CD1c-positive myeloid dendritic cell (primary cell): ENCODE measurements around the gene MYH15.

Experiments used
- DNase-seq: peaks from one replicate; pipeline ENCODE4 v3.0.0-alpha.2; 2016; ENCODE audit errors: extremely low spot score

The MYH15 gene

DNA sequence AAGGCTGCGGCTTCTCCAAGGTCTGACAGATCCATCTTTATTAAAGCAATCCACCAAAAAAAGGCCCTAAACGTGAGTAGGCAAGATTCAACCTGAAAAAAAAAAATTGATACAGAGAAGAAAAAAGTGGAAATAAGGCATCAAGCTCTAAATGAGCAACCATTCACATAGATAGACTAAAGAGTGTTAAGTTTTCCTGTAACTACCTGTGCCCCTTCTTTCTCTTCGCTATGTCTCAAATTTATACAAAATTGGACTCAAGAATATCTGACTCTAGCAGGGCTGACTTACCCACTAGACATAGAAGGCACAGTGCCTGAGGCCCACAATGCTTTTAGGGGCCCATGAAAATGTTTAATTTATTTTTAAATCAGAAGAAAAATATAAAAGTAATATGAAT, at the start of gene MYH15:
TSS of gene MYH15 (minus strand) at position 101 of the 400 bp plus-strand sequence. CDS start at position 35, 66 bp downstream.
- DNase-seq: no peak

DNA sequence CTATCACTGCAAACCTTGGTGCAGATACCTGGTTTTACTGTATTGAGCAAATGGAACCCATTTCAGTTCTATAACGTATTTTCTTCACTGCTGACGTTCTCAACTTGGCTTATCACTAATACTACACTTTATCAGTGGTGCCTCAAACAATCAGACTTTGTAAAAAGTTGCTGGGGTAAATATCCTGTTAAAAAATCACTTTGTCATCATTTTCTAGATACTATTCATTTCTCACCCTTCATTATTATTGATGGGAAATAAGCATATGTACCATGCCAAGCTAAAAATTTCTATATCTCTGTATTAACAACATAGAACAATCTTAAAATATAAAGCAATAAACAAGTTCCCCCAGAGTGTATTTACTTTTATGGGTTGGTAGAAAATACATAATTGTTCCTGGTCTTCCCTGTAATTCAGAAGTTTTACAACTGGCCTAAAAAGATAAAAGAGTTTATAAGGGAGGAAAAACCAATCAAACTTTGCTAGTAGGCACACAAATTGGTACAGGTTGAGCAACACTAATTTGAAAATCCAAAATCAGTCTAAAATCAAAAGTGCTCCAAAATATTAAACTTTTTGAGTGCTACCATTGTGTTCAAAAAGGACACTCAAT, 45.7 kb upstream of the MYH15 start:
- no peak for DNase-seq

DNA sequence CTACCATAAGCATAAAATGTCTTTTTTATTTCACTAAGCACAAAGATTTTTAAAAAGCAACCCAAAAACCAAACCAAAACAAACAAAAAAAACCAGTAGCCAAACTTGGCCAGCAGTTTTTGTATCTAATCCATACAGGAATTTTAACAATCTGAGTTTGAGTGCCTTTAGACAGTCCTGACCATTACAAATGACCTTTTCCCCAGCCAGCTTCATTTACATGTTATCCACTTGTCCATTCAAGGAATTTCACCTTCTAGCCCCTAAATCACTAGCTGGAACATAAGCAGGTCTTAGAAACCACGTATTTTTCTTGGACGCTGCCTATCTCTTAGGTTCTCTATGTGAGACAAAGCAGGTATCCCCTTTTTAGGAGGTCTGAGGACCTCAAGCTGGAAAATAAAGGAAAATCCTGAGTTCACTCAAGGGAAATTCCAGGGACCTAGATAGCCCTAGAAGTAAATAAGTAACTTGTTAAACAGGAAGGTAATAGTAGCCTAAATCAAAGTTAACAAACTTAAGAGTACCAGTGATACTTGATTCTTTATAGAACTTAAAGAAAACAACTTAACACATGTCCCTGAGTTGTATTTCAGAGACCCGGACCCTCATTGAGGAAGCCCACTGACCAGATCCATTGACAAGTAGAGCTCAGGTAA, 44.6 kb upstream of the MYH15 start:
- no peak for DNase-seq

DNA sequence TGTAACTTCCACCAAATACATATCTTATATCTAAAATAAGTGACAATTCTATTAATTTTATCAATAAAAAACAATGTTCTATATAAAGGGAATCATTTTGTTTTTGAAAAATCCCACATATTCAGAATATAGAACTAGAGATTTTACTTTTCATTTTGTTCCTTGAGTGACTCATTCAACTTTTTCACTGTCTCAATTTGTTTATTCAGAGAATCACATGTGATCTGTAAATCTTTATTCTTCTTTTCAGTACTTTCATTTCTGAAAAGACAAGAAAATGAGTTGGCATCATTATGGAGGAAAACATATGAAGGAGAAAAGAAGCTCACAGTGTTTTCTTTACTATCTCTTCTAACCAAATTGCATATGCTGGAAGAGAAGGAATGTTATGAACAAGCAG, 43.8 kb upstream of the MYH15 start:
- peak; percentile 7 for DNase-seq

DNA sequence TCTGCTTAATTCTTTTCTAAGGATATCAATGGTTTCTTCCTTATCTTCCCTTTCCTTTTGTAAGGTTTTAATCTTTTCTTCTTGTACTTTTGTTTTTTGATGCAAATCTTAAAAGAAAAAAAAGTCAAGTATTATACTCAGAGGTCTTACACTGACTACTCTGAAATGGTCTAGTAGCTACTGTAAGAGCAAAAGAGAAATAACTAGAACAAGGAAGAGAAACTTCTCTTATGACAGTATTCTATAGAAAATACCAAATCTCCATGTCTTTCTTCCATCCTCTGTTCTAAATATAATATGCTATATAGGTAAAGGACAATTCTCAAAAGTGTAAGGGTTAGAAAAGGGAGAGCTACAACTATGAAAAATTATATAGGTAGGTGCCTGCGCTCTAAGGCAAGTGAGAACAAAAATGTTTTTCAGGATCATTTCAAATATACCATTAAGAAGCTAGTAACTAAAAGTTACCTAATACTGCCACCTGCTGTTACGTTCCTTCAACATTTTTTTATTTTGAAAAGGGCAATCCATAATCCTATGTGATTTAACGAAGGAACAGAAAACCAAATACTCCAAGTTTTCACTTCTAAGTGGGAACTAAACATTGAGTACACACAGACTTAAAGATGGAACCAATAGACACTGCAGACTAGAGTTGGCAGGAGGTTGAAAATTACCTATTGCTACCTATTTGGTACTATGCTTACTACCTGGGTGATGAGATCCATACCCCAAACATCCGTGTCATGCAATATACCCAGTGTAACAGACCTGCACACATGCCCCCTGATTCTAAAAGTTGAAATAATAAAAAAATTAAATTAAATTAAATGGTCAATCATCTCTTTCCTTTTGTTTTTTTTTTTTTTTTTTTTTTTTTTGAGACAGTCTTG, 42.1 kb upstream of the MYH15 start:
- DNase-seq: peak; percentile 72

GRCh38 chr3:108548886-108549285, 38.5 kb upstream of the MYH15 start:
- DNase-seq: no peak

DNA sequence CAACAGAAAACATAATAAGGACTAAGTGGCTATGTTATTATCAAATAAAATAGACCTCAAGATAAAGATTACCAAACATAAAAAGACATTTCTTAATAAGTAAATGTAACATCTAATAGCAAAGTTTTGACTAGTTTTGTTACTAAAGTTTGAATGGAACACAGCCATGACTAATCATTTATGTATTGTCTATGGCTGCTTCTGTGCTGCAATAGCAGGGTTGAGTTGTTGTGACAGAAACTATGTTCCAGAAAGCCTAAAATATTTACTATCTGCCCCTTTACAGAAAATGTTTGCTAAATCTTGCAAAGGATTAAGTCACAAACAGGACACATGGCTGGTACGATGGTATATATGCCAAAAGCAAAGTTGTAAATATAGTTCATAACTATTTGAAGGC, 37.9 kb upstream of the MYH15 start:
- no peak for DNase-seq

DNA sequence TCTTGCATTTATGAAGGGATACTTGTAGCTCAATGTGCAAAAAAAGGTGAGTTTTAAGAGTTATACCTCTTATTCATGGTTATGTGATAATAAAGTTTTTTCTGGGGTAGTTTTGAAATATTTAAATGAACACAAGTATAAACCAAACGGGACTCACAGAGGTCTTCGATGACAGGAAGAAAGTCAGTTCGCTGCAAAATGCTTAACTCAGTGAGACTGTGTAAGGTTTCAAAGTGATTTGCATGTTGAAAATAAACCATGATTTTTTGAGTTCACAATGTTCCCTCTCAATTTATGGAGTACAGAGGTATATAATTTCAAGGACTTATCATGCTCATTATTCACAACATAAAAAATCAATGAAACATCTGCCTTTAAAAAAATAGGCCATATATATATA, 36.3 kb upstream of the MYH15 start:
- no peak for DNase-seq

- no peak for DNase-seq
Measured at GRCh38 chr3:108546247-108546646, 35.9 kb upstream of the MYH15 start.

DNA sequence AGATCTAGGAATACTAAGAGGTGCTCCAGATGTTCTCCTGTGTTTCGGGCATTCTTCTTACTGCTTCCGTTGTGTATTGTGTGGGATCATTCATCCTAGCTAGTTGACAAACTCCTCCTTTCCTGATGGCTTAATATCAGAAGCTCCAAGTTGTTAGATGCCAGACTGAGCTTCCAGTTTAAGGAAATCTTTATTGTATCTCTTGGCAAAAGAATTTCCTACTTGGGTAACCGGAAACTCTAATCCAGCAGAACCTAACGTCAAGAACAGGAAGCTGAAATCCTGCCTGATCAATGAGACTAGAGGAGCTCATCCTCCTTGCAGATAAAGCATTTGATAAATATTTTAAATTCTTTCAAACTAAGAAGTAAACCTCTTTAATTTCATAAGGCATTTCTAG, 27.7 kb upstream of the MYH15 start:
- no peak for DNase-seq

GRCh38 chr3:108528459-108529252, 18.3 kb upstream of the MYH15 start:
- peak; percentile 93 for DNase-seq

DNA sequence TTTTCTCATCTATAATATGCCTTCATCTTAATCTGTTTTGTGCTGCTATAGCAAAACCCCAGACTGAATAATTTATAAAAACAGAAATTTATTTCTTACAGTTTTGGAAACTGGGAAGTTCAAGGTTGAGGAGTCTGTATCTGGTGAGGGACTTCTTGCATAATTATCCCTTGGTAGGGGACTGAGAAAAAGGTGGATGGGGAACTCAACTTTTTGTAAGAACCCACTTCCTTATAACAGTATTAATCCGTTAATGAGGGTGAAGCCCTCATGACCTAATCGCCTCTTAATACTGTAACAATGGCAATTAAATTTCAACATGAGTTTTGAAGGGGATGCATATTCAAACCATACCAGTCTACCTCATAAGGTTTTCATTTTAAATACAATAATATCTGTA, 17.4 kb upstream of the MYH15 start:
- DNase-seq: peak; percentile 76

DNA sequence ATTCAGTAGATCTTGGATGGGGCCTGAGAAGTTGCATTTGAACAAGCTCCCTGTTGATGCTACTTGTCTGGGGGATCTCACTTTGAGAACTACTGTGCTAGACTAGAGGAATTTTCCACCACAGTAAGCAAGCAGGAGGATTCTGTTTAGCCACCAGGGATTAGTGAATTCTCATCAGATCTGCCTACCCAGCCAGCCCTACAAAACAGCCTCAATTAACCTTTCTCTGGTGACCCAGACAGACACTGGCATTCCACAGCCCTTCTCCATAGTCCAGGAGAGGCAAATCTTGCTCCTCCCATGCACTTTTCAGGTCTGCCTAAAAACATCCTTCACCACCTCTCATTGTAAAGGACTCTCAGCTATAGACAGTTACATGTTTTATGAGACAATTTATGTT, 16.7 kb upstream of the MYH15 start:
- no peak for DNase-seq

DNA sequence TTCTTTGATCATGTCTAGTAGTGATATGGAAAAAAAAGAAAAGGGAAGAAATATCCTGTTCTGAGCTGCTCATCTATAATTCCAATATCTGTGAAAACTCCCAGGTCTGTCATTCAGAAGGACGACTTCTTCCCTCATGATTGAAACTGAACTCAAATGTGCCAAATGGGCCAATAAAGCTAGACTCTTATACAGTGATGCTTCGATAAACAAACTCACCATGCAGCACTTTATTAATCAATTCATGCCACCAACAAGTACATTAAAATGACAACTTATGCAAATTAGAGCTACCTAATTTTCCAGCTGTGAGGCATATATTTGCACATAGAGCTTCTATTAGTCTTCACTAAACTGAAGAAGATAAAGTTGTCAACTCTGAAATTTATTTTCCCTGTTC, 15.6 kb upstream of the MYH15 start:
- no peak for DNase-seq

DNA sequence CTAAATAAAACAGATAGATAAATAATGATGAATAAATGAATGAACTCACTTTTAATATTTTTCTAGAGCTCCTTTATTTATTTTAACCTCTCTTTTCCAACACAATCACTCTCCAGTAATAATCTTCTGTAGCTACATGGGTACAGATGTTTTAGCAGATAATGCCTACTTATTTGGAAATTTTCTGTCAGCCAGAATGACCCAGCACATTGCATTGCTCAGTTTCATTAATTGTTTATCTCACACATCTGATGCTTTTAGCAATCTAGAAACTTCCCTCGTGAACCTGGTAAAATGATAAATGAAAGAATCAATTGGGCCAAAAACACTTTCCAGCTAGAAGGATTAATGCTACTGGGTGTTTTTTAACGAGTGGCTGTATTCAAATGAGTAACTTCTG, 14.9 kb upstream of the MYH15 start:
- DNase-seq: no peak

DNA sequence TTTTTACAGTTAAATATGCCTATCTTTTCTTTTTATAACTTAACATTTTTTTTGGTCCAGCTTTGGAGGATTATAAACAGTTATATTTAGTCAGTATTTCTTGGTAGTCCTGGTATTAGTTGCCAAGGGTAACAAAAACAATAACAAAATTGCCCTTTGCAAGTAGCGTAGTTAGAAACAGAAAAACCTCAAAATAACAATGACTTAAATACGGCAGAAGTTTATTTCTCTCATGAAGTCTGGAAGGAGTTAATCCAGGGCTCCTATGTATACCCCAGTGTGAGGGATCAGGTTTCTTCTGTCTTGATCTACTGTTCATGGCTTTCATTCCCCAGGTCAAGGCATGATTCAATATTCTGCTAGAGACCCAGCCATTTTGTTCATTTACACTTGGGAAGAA, 14.1 kb upstream of the MYH15 start:
- DNase-seq: peak; percentile 21

- DNase-seq: no peak
Measured at GRCh38 chr3:108518895-108519294, 8.5 kb upstream of the MYH15 start.

DNA sequence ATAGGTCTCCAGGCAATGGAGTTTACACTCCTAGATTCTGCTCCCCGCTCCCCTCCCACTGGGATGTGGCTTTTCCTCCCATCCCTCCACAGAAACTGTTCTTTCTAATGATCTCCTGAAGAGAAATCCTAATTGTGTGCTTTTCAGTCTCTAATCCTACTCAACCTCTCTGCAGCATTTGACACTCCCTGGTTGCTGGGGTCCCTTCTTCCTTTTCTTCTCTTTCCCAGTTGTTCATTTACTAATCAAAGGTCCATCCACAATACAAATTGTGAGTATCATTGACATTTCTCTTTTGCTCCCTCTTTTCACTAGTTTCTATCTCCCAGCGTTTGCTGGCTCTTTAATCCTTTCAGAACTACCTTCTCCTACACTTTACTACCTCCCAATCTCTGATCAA, 6.5 kb upstream of the MYH15 start:
- DNase-seq: no peak

DNA sequence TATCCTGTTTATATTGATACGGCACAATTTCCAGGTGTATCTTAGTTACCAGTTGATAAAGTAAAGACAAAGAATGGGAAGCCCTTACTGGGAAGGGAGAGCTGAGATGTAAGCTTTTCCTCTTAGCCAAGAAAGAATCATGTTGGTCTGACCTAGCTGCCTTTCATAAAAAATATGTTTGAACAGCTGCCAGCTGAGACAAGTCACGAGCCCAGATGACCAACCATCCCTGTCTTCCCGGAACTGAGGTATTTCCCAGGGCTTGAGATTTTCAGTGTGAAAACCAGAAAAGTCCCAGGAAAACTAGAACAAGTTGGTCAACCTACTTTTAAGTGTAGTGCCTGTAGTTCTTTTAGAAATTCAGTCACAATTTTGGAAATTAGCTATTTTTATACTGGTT, 3.6 kb upstream of the MYH15 start:
- no peak for DNase-seq

DNA sequence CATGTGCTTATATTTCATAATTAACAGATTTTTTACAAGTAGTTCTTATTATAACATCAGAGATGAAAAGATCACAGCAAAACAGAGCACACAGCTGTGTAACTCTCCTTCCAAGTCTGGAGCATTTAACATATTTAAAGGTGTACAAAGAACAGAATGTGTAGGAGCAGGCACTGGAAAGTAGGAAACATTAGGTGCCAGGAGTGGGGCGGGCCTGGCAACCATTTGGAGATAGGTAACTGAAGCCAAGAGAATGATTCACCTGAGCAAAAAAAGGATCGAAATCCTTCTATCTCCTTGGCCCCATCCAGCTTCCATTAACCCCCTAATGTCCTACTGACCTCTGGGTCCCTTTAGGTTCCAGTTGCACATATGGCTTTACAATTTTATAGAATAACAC, 2.3 kb upstream of the MYH15 start:
- DNase-seq: no peak

GRCh38 chr3:108511490-108511889, 1.1 kb upstream of the MYH15 start:
- no peak for DNase-seq

- no peak for DNase-seq
Measured at GRCh38 chr3:108511055-108511454, 659 bp upstream of the MYH15 start.
